Activated CD8-positive, alpha-beta memory T cell treated with anti-CD3 and anti-CD28 coated beads for 4 hours (primary cell): ENCODE data around the gene SWI5.
"Not testable (repeated sequence)": the region's sequence is repeated elsewhere in the genome, so short reads cannot be mapped to it uniquely, and the experiment has no call there.

Experiments used
- DNase-seq, 2 donors: peaks; one replicate each; pipeline ENCODE4 v3.0.0-alpha.2; 2020; ENCODE audit warnings: low read depth in 2 of 2

The SWI5 gene

GRCh38 chr9:128276008-128276573 lies at the start of gene SWI5:
Gene SWI5, plus strand, starts transcription at chr9:128276276.
- DNase-seq: peak; percentile 100

DNA sequence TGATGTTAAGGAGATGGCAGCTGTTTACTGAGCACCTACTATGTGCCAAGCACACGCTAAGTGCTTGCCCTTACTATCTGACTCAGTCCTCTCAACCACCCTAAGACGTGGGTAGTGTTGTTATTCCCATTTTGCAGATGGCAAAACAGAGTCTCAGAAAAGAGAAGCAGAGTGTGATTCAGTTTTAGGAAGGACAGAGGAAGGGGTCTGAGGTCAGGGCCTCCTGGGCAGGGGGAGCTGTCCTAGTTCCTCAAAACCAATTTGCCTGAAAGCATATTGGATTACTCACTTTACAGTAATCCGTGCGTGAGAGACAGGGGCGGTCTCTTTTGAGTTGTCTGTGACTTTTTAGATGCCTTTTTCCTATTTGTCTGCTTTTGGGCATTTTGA lies 49.7 kb upstream of the SWI5 start:
- no peak for DNase-seq

GRCh38 chr9:128230897-128231296 lies 45.2 kb upstream of the SWI5 start:
- not testable (repeated sequence) for DNase-seq

DNA sequence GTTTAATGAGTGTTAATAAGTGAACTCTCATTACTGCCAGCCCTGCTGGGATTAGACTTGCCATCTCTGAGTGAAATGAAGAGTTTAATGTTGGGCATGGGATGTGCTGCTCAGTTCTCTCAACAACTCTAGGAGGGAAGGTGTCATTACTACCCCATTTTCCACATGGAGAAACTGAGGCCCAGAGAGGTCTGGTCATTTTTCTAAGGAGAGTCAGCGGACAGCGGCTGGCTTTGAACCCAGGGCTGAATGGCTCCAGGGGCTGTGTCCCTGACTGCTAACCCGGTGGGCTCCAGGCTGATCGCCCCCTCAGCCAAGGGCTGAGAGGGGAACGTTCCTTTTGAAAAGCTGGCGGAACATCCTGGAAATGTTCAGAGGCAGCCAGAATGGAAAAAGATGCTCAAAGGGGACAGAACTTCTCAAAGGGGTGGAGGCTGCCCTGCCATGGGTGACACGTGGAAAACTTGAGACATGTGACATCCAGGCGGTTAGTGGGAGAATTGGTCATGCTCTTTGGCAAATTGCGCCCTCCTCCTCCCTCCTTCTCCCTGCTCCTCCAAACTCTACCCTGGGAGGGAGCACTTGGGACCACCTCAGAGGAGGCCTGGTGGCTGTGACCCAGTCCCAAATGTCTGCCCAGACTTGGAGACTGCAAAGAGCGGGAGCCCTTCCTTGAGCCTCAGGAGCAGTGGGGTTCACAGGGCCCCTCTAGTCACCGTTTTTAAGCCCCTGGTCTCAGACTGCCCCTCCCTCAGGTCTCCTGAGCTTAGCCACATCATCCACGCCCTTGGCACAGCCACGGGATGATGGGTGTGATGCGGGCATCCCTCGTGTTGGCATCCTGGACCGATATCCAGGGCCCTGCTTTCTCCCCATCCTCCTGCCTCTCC lies 44.2 kb upstream of the SWI5 start:
- no peak for DNase-seq

GRCh38 chr9:128232528-128233428 lies 43.3 kb upstream of the SWI5 start:
- no peak for DNase-seq

GRCh38 chr9:128233817-128234406 lies 42.2 kb upstream of the SWI5 start:
- no peak for DNase-seq

- no peak for DNase-seq
These were observed 34.0 kb upstream of the SWI5 start for GRCh38 chr9:128242124-128242523.

GRCh38 chr9:128242828-128243214 lies 33.3 kb upstream of the SWI5 start:
- no peak for DNase-seq

DNA sequence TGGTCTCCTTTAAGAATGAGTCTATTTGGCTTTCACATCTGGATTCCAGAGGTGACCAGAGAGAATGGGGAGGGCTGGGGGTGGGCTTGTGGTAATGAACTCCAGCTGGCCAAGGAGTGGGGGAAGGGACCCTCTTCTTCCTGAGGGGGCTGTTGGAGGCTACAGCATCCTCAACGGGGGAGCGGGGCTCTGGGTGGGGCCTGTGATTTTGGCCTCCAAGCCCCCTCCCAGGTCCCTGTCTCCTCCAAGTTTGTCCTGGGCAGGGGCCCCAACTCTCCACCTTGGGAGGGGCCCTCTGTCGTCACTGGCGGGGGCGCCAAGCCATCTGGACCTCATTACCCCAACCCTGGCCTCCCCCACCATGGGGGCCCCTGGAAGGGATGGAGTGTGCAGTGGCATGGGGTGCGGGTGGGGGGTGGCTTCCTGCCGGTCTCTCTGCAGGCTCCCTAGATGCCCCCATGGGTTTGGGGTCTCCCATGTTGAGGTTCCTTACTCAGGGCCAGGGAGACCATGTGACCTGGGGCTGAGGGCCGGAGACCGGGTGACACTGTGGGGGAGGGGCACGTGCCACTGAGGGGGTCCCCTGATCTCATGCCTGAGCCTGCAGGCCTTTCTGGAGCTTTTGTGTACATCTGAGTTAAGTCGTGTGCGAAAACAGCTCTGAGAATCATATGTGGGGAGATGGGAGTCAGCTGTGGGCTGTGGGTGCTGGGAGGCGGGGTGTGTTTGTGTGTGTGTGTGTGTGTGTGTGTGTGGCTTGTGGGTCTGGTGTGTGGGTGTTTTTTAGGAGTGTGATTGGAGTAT lies 32.7 kb upstream of the SWI5 start:
- DNase-seq: no peak

DNA sequence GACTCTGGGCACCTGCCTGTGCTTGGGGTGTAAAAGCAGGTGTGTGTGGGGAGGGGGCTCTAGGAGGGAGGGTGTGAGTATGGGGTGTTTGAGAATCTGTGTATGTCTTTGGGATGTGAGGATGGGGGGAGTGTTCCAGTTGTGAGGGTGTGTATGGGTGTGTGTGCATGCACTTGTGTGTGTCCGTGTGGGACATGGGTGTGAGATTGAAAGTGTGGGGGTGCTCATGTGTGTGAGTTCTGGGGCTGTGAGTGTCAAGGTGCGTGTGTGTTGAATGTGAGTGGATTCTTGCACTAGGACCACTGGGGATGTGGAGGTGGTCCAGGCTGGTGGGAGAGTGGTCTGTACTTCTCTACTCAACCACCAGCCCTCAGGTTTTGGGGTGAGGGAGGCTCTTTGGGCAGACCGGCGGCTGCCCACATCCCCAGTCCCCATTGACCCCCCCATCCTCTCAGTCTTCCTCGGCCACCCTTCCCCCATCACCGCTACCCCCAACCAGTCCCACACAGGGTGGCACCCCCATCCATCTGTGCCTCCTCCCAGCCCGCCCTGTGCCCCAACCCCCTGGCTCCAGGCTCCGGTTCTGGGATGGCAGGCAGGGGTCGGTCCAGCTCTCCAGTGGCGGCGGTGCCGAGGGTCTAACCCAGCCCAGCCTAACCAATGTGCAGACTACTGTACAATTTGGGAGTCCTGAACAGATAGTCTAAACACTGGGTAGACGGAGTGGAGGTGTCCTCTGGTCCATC lies 31.8 kb upstream of the SWI5 start:
- no peak for DNase-seq

DNA sequence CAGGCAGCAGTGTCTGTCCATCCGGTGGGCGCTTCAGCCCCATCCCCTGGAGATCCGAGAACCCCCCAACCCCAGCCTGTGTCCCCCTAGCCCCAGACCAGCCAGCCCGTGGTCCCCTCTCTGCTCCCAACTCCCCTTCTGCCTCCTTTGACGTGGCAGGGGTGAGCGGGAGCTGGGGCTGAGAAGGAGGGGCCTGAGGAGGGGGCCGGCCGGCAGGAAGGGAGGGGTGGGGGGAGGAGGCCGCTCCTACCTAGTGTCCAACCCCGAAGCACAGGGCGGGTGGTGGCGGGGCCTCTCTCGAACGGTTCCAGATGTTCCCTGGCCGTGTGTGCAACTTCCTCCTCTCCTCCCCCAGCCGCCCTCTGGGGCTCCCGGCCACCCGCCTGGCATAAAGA lies 31.2 kb upstream of the SWI5 start:
- no peak for DNase-seq

GRCh38 chr9:128245421-128246151 lies 30.5 kb upstream of the SWI5 start:
- no peak for DNase-seq

GRCh38 chr9:128246471-128246870 lies 29.6 kb upstream of the SWI5 start:
- DNase-seq: no peak

DNA sequence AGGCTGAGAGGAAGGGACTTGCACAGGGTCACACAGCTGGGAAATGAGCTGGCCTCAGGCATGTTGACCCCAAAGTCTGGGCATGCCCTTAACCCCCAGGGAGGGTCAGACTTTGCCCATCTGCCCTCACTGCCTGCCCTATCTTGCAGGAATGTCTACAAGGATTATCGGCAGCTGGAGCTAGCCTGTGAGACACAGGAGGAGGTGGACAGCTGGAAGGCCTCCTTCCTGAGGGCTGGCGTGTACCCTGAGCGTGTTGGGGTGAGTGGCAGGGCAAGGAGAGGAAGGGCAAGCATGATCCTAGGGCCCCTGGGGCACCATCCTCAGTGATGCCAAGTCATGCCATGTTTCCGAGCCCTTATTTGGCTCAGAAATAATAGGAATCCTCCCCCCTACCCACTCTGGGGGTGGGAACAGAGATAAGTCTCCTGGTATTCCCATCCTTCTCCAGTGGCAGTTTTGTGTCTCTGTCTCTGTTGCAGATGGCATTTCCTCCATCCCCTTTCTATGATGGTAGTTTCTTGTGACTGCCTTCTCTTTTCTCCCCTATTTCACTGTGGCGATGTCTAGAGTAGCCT lies 28.8 kb upstream of the SWI5 start:
- no peak for DNase-seq

- DNase-seq: no peak
These were observed 26.5 kb upstream of the SWI5 start for GRCh38 chr9:128249558-128249907.

- DNase-seq: peak; percentile 95 to 96
These were observed 25.9 kb upstream of the SWI5 start for GRCh38 chr9:128249908-128250838.

DNA sequence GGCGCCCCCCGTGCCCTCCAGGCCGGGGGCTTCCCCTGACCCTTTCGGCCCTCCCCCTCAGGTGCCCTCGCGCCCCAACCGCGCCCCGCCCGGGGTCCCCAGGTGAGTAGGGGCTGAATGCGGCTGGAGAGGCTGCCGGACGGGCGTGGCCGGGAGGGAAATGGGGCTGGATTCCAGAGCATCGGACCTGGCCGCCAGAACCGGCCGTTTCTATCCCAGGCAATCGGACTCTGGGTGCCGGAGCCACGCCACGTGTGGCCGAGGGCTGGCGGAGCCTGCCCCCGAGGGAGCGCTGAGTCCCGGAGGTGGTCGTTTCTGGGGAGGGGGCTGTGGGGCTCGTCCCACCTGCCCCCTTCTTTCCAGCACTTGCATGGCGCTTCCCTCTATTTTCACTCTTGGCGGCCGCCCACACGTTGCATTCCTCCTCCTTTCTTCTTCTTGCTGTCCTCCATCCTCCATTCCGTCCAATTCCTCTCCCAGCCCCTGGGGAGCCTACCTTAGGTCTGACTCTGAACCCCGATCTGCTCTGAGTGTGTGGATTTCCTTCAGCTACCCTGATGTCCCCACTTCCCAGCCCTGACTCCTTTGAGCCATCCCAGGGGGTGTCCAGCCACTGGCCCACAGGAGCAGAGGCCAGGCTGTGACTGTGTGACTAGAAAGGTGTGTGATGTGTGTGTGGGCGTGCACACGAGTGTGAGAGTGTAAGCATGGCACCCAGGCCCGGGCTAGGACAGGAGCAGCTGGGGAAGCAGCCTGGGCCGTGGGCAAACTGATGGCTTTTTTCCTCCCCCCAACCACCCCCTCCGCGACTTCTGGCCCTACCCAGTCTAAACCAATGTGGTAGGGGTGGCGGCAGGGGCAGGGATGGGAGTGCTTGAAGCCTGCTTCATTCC lies 25.0 kb upstream of the SWI5 start:
- DNase-seq: no peak
